Activated CD8-positive, alpha-beta memory T cell treated with anti-CD3 and anti-CD28 coated beads, Interleukin-2, amount 10 ng/mL, durations not matched to agents 7 days and 5 days (primary cell): ENCODE results near the gene IKZF3. TPM values are rescaled to one million over a fixed set of nuclear protein-coding genes. Genes with fewer than 3 reads are reported as not detected.

ENCODE experiments used
- ATAC-seq: fragments of 150-1000 bp; cut with Tn5 transposase; one replicate; pipeline ENCODE4 v1.10.0; 2021; ENCODE audit warnings: moderate library complexity
- CTCF ChIA-PET: fragments of 350-600 bp; sonication (Branson Sonifier 250); formaldehyde crosslinking; loops from one replicate; lab custom pipeline; 2021; ENCODE audit warnings: antibody characterized with exemption; lab: Charles Lee
- DNase-seq: peaks from one replicate; pipeline ENCODE4 v3.0.0-alpha.2; 2020
- H3K27ac Mint-ChIP-seq: one replicate; pipeline ENCODE4 v1.8.0; 2021; ENCODE audit warnings: mild to moderate bottlenecking, mixed read lengths
- H3K27me3 Mint-ChIP-seq: one replicate; pipeline ENCODE4 v1.8.0; 2021; ENCODE audit warnings: mixed read lengths
- H3K36me3 Mint-ChIP-seq: one replicate; pipeline ENCODE4 v1.8.0; 2021; ENCODE audit warnings: mild to moderate bottlenecking, mixed read lengths
- H3K4me1 Mint-ChIP-seq: one replicate; pipeline ENCODE4 v1.8.0; 2021; ENCODE audit warnings: mixed read lengths
- H3K4me3 Mint-ChIP-seq: one replicate; pipeline ENCODE4 v1.8.0; 2021; ENCODE audit warnings: mild to moderate bottlenecking, moderate library complexity, mixed read lengths
- H3K9me3 Mint-ChIP-seq: one replicate; pipeline ENCODE4 v1.8.0; 2022; ENCODE audit warnings: low read depth, mixed read lengths
- total RNA-seq, 2 experiments: library from RNA; stranded (reverse); gene quantifications; one replicate each; pipeline ENCODE4 v1.2.3, GENCODE V29; 2021

The IKZF3 gene
- total RNA-seq, 2 experiments from 2014 or later = 70.8 to 119 TPM

DNA sequence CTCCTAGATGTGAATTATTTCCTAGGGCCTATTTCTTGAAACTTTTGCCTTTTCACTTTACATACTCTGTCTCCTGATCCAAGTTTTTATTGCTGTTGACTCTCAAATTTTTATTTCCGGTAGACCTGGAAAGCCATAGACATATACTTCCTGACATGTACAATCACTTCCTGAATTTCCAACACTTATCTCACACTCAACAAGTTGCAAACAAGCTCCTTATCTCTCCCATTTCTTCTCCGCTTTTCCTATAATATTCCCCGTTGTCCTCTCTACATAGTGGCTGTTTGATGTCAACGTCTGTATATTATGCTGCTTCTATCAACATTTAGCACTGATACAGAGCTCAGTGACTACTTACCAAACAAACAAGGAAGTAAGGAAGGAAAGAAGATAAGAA is 59.3 kb downstream of the IKZF3 start:
- CTCF ChIA-PET = interaction anchor here (1.2 to 1.8 kb wide), 4 partner anchors 9 to 28 kb away, joined by 3 to 8 read pairs (median 3); no protein-coding TSS in a partner anchor
- ATAC-seq = no peak
- Mint-ChIP-seq H3K27me3 (no peaks in the 10 kb centered on the region), H3K4me3 (no peak overlapping the region), H3K36me3 (peaks cover 37% of the 10 kb centered on the region), H3K4me1 (peaks cover 51% of the 10 kb centered on the region), H3K27ac (no peak overlapping the region), H3K9me3 (no peaks in the 10 kb centered on the region)
- DNase-seq = no peak

DNA sequence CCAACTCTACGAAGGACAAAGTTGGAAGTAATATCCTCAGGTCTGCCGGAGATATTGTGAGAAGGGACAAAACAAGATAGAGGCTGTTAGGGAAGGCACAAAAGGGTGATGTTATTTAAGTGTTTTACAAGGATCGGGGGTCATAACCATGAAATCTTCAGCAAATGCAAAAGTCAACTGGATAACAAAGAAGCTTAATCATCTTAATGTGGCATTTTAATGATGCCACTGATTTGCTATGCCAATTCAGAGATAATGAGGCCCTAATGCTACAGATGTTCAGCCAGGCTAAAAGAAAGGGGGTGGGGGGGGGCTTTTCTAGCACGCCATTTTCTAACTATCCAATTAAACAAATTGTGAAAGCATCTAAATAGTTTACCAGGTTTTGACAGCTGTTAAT is 63.1 kb downstream of the IKZF3 start:
- Mint-ChIP-seq H3K4me3 (no peak overlapping the region), H3K9me3 (no peaks in the 10 kb centered on the region), H3K36me3 (peaks cover 42% of the 10 kb centered on the region), H3K27ac (peak overlapping the region; percentile 91), H3K4me1 (peaks cover 46% of the 10 kb centered on the region), H3K27me3 (no peaks in the 10 kb centered on the region)
- DNase-seq (no peak), ATAC-seq (no peak)
- CTCF ChIA-PET = interaction anchor here (0.6 to 2.3 kb wide), 6 partner anchors 11 to 179 kb away, joined by 3 to 6 read pairs (median 4); partner anchors contain the start of gene MIEN1

DNA sequence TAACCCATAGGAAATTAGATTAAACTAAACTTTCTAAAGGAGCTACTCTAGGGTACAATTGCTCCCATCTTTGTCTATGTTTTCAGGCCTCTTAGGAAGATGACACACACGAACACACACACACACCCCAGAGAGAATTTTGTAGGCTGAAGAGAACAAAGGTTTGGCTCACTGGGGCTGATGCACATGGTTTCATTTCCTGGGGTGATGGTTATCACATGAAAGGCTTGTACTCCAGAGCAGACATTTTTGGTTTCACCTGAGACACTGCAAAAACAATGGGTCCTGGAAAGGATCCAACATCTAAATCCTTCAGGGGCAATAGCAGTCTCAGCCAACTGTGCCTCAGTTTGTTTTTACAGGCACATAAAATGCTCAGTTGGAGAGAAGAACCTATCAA is 63.6 kb downstream of the IKZF3 start:
- ATAC-seq (peak; percentile 94), DNase-seq (peak; percentile 69)
- peaks cover 44% of the 10 kb centered on the region for H3K4me1 Mint-ChIP-seq
- no peaks in the 10 kb centered on the region for H3K27me3 Mint-ChIP-seq
- peak overlapping the region; percentile 91 for H3K27ac Mint-ChIP-seq
- H3K4me3 Mint-ChIP-seq = peak overlapping the region; percentile 20
- CTCF ChIA-PET = no interaction called here
- peaks cover 40% of the 10 kb centered on the region for H3K36me3 Mint-ChIP-seq
- H3K9me3 Mint-ChIP-seq = no peaks in the 10 kb centered on the region

DNA sequence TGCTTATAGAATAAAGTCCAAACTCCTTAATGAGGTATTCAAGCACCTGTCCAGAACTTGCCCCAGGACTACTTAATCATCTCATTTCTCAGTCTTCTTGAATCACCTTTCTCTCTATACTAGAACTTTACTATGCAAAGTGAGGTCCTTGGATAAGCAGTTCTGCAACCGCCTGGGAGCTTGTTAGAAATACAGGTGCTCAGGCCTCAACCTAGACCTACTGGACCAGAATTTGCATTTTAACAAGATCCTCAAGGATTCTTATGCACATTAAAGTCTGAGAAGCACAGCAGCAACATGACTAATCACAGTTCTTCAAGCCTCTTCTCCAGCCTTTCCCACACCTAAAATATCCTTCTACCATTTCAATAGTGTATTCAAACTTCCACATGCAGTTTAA is 64.7 kb downstream of the IKZF3 start:
- CTCF ChIA-PET = no interaction called here
- no peak overlapping the region for H3K4me3 Mint-ChIP-seq

DNA sequence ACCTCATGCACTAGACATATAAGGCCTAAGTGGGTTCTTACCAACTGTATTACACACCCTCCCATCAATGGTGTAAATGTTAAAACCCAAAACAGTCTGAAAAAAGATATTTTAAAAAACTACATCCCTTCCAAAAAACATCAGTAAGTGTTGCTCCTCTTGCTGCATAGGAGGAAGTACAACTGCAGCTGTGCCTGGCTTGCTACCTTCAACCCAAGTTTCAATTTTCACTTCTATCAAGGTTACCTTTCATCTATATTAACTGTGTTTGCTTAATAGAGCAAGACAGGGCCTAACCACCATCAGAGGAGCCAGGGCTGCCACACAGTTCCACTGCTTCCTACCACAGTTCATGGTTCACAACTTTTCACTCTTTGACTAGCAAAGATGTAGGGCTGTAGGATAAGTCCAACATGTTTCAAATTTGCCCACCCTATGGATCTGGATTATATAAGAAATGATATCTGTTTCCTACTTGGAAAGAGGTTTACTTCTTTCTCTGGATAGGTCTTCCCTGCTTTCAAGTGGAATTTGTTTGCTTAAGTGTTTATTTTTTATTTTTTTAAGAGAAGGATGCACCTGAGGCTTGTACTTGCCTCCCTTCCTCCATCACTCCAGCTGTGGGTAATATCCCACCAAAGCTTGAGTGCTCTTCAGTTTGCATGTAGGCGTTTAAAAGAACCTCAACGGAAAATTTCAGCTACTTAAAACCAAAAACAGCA is 69.7 kb downstream of the IKZF3 start:
- H3K4me3 Mint-ChIP-seq = peak overlapping the region; percentile 31
- DNase-seq = peak; percentile 60
- ATAC-seq = peak; percentile 48

More for the DNA sequence above, 64.7 kb downstream of the IKZF3 start:
- Mint-ChIP-seq H3K27me3 (no peaks in the 10 kb centered on the region), H3K27ac (no peak overlapping the region), H3K4me1 (peaks cover 47% of the 10 kb centered on the region), H3K9me3 (no peaks in the 10 kb centered on the region), H3K36me3 (peaks cover 33% of the 10 kb centered on the region)
- DNase-seq (no peak), ATAC-seq (no peak)

DNA sequence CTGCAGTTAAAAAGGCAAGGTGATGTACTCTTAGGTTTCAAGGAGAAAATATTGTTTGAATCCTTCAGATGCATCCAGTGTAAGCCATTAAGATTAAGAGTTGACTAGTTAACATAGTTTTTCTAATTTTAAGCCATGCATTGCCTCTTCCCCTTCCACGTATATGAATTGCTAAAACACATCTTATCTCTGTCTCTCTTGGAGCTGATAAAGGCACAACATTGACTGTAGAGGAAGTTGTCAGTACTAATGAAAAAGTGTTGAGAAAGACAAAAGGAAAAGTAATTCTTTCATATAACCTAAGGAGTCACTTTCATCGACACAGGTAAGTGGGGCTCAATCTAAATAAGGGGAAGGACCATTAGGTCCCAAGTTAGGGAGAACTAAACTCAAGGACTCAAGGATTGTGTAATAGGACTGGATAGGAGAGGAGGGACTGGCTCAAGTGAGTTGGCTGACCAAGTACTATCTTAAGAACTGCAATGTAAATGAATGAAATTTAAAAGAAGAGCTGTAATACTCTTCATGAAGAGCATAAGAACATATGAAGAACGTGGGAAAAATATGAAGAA is 70.7 kb downstream of the IKZF3 start:
- H3K36me3 Mint-ChIP-seq = peaks cover 34% of the 10 kb centered on the region
- H3K27me3 Mint-ChIP-seq = no peaks in the 10 kb centered on the region

More for the DNA sequence above, 69.7 kb downstream of the IKZF3 start:
- Mint-ChIP-seq H3K9me3 (no peaks in the 10 kb centered on the region), H3K4me1 (peaks cover 64% of the 10 kb centered on the region), H3K36me3 (peaks cover 36% of the 10 kb centered on the region), H3K27ac (peak overlapping the region; percentile 86), H3K27me3 (no peaks in the 10 kb centered on the region)
- CTCF ChIA-PET = interaction anchor here (1.1 to 5.3 kb wide), 11 partner anchors 8 to 186 kb away, joined by 3 to 32 read pairs (median 6); partner anchors contain the start of genes LRRC3C, MIEN1, ORMDL3 and PSMD3

DNA sequence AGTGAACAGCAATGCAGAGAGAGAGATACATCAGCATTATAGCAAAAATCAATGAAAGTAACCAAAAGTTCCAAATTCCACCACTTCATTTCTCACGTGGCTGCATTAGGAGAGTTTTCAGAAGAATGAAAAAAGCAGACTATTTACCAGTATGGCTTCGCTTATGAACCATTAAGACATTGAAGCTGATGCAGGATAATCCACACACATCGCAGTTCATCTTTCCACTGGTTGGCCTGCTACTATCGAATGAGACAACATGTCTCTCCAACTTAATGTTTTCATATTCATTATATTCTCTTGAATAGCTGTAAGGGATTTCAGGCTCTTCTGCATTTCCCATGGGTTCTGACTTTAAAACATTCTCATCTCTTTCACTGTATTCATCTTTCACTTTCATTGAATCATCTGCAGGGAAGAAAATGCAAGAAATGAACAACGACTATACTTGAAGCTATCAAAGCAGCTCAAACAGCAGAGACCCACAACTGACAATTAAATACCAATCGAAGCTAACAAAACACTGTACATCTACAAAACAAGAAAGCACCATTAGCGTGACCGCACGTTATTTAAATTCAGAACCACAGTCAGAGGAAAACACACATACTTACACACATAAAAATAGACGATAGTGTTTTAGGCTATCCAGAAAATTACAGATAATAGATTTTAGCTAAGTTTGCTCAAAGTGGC is 71.4 kb downstream of the IKZF3 start:
- no peaks in the 10 kb centered on the region for H3K27me3 Mint-ChIP-seq
- CTCF ChIA-PET = interaction anchor here (0.6 to 5.3 kb wide), 13 partner anchors 10 to 188 kb away, joined by 3 to 32 read pairs (median 5); partner anchors contain the start of genes MIEN1 and PSMD3
- ATAC-seq (peak; percentile 21), DNase-seq (no peak)
- H3K4me1 Mint-ChIP-seq = peaks cover 58% of the 10 kb centered on the region
- H3K36me3 Mint-ChIP-seq = peaks cover 37% of the 10 kb centered on the region
- H3K4me3 Mint-ChIP-seq = peak overlapping the region; percentile 67
- H3K9me3 Mint-ChIP-seq = no peaks in the 10 kb centered on the region
- H3K27ac Mint-ChIP-seq = peak overlapping the region; percentile 86

More for the DNA sequence above, 70.7 kb downstream of the IKZF3 start:
- Mint-ChIP-seq H3K9me3 (no peaks in the 10 kb centered on the region), H3K27ac (peak overlapping the region; percentile 86), H3K4me1 (peaks cover 58% of the 10 kb centered on the region), H3K4me3 (peak overlapping the region; percentile 67)
- CTCF ChIA-PET = interaction anchor here (0.9 to 5.3 kb wide), 14 partner anchors 11 to 187 kb away, joined by 3 to 32 read pairs (median 4); partner anchors contain the start of genes LRRC3C, MIEN1, ORMDL3 and PSMD3
- ATAC-seq = peak; percentile 14
- DNase-seq = no peak

DNA sequence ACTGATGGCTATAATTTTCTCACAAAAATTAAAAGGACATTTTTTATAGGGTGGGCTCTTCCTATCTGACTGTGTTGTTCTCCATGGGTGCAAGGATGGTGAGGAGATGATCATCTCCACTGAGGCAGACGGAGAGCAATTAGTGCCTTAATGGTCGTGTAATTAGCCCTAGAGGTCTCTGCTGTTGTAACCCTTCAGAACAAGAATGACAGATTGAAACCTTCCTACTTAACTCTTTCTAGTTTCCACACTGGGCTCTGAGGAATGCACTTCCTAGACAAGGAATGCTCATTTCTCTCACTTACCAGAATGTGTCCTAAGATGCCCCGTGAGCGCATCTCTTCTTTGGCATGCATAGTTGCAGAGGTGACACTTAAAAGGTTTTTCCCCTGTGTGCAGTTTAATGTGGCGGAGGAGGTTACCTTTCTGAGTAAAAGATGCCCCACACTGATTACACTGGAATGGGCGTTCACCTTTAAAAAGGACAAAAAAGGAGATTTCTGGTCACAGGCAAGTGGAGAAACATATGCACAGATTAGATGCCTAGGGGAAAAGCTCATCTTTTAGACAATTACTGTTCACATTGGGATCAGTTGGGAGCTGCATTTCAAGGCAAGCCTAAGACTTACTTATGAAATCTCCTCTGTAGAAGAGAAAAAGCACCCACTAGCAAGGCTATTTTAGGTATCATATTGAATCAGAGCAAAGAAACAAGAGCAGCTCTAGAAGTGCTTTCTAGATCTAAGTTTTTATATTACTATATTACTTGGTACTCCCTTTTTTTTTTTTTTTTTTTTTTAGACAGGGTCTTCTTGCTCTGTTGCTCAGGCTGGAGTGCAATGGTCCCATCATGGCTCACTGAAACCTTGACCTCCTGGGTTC is 72.8 kb downstream of the IKZF3 start:
- no peaks in the 10 kb centered on the region for H3K27me3 Mint-ChIP-seq
- no peaks in the 10 kb centered on the region for H3K9me3 Mint-ChIP-seq
- peak overlapping the region; percentile 29 for H3K4me3 Mint-ChIP-seq
- CTCF ChIA-PET = interaction anchor here (0.7 to 5.3 kb wide), 12 partner anchors 9 to 189 kb away, joined by 3 to 32 read pairs (median 3); partner anchors contain the start of genes IKZF3 and PSMD3
- ATAC-seq (peak; percentile 70), DNase-seq (peak; percentile 73)
- H3K36me3 Mint-ChIP-seq = peaks cover 42% of the 10 kb centered on the region
- peaks cover 62% of the 10 kb centered on the region for H3K4me1 Mint-ChIP-seq
- H3K27ac Mint-ChIP-seq = peak overlapping the region; percentile 86

DNA sequence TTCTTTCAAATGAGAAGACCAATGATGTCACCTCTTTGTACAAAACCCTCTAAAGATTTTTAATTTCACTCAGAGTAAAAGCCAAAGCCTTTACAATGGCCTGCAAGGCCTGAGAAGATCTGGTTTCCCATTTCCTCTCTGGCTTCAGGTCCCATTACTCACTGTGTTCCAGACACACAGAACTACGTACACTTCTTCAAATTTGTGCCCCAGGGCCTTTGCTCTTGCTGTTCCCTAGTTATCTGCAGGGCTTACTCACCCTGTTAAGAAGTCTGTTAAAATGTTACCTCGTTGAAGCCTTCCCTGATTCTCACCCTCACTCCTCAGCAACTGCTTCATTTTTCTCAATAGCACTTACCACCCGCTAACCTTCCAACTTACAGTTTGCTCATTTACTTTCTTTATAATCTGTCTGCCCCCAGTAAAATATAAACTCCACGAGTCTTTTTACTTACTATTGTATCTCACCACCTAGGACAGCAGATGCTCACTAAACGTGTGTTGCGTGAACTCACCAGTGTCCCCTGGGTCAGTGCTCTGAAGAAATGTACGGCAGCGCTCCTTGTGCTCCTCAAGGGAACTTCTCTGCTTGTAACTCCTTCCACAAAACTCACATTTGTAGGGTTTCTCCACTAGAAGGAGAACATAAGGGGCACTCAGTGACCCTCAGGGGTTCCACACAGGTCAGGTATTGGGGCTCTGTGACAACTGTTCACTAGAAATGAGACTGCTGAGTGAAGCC is 76.2 kb downstream of the IKZF3 start:
- DNase-seq (no peak), ATAC-seq (no peak)
- H3K36me3 Mint-ChIP-seq = peaks cover 61% of the 10 kb centered on the region
- CTCF ChIA-PET = interaction anchor here (1.0 to 1.8 kb wide), 2 partner anchors 11 to 77 kb away, joined by 3 to 4 read pairs; no protein-coding TSS in a partner anchor
- H3K4me3 Mint-ChIP-seq = no peak overlapping the region
- no peak overlapping the region for H3K27ac Mint-ChIP-seq
- H3K27me3 Mint-ChIP-seq = no peaks in the 10 kb centered on the region
- no peaks in the 10 kb centered on the region for H3K9me3 Mint-ChIP-seq
- H3K4me1 Mint-ChIP-seq = peaks cover 49% of the 10 kb centered on the region

DNA sequence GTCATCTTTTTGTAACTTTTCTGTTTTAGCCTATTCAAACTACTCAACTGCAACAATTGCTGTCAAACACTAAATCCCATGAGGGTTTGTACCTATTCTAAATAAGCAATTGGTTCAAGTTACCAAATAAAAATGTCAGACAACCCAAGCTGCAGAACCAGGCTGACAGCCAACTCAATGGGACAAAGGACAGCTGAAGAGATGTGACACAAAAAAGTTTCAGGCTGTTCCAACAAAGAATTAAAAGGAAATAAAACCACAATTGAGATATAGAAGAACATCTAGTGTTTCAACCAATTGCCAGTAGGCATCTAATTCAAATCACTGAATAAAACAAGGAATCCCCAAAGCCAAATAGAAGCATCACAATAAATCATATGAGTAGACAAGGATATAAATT is 77.1 kb downstream of the IKZF3 start:
- Mint-ChIP-seq H3K27ac (no peak overlapping the region), H3K9me3 (no peaks in the 10 kb centered on the region), H3K4me3 (no peak overlapping the region), H3K27me3 (no peaks in the 10 kb centered on the region), H3K4me1 (peaks cover 48% of the 10 kb centered on the region), H3K36me3 (peaks cover 61% of the 10 kb centered on the region)
- CTCF ChIA-PET = interaction anchor here (0.9 to 2.1 kb wide), 2 partner anchors 8 to 10 kb away, joined by 4 to 6 read pairs; no protein-coding TSS in a partner anchor
- ATAC-seq (no peak), DNase-seq (no peak)

DNA sequence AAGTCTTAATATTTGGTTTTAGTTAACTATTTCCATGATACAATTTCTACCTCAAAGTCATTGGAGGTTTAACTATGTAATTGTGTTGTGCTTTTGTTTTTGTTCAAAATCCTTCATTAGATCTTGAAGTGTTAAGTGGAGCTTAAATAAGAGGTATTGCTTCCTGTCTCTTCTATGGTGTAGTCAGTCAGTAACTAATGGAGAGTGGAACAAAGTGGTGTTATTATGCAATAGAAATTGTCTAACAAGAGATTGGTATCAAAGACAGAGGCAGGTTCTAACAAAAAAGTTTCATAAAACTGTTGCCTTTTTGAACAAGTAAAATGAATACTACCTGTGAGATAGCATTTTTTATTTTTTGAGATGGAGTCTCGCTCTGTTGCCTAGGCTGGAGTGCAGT is 81.1 kb downstream of the IKZF3 start:
- H3K36me3 Mint-ChIP-seq = peaks cover 54% of the 10 kb centered on the region
- ATAC-seq = no peak
- H3K4me3 Mint-ChIP-seq = no peak overlapping the region
- CTCF ChIA-PET = interaction anchor here (0.6 to 4.3 kb wide), 4 partner anchors 10 to 293 kb away, joined by 3 to 32 read pairs (median 4); no protein-coding TSS in a partner anchor
- no peaks in the 10 kb centered on the region for H3K27me3 Mint-ChIP-seq
- H3K9me3 Mint-ChIP-seq = no peaks in the 10 kb centered on the region
- H3K27ac Mint-ChIP-seq = peak overlapping the region; percentile 41
- no peak for DNase-seq
- peaks cover 60% of the 10 kb centered on the region for H3K4me1 Mint-ChIP-seq
